Ammon's horn (tissue), 1 donor: ENCODE data around the gene UBE2K.
A peak's percentile ranks its signal among the peaks of the same experiment; 100 is the strongest.
"Not testable (repeated sequence)": the region's sequence is repeated elsewhere in the genome, so short reads cannot be mapped to it uniquely, and the experiment has no call there.

Experiments
- DNase-seq: peaks from one replicate; pipeline ENCODE4 v3.0.0-alpha.2; 2016; ENCODE audit warnings: low spot score

The UBE2K gene

GRCh38 chr4:39689970-39690369 lies 8.0 kb upstream of the UBE2K start:
- DNase-seq, result no peak

- DNase-seq, result peak; percentile 65
Measured at GRCh38 chr4:39698424-39699009, 581 bp downstream of the UBE2K start.

- no peak for DNase-seq
Measured at GRCh38 chr4:39699687-39700409, 1.9 kb downstream of the UBE2K start.

DNA sequence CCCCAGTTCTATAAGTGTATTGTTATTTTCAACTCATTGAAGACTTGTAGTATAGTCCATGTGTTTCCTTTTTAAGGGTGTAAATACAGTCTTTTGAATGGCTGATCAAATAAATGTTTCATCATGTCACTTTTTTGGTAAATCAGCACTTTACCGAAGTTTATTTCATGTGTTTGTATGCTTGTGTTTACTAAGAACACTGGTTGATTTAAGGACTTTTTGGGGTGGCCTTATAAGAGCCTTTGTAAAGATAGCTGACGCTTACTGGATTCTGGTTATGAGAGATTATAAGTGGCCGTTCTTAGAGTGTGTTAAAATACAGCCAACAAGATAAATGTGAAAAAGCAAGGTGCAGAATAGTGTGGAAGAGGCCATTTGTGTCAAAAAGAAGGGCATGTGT lies 2.6 kb downstream of the UBE2K start:
- no peak for DNase-seq

- no peak for DNase-seq
Measured at GRCh38 chr4:39702716-39703115, 4.8 kb downstream of the UBE2K start.

- DNase-seq, result not testable (repeated sequence)
Measured at GRCh38 chr4:39704789-39705188, 6.9 kb downstream of the UBE2K start.

GRCh38 chr4:39706334-39706733 lies 8.4 kb downstream of the UBE2K start:
- DNase-seq, result no peak

DNA sequence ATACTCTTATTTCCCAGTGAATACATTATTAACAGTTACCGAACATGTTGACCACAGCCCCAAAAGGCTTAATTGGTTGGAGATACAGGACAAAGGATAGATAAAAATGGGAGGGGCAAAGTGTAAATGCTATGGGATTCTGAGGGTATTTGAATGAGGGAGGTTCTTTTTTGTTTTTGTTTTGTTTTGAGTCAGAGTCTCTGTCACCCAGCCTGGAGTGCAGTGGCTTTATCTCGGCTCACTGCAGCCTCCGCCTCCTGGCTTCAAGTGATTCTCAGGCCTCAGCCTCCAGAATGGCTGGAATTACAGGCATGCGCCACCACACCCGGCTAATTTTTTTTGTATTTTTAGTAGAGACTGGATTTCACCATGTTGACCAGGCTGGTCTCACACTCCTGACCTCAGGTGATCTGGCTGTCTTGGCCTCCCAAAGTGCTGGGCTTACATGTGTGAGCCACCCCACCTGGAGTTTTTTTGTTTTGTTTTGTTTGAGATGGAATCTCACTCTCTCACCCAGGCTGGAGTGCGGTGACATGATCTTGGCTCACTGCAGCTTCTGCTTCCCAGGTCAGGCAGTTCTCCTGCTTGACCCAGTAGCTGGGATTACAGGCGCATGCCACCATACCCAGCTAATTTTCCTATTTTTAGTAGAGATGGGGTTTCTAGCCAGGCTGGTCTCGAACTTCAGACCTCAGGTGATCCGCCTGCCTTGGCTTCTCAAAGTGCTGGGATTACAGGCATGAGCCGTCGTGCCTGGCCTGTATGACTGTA lies 9.0 kb downstream of the UBE2K start:
- no peak for DNase-seq

- DNase-seq, result no peak
Measured at GRCh38 chr4:39710098-39710896, 12.4 kb downstream of the UBE2K start.

- no peak for DNase-seq
Measured at GRCh38 chr4:39712819-39713607, 15.1 kb downstream of the UBE2K start.

GRCh38 chr4:39713691-39714090 lies 15.8 kb downstream of the UBE2K start:
- no peak for DNase-seq

DNA sequence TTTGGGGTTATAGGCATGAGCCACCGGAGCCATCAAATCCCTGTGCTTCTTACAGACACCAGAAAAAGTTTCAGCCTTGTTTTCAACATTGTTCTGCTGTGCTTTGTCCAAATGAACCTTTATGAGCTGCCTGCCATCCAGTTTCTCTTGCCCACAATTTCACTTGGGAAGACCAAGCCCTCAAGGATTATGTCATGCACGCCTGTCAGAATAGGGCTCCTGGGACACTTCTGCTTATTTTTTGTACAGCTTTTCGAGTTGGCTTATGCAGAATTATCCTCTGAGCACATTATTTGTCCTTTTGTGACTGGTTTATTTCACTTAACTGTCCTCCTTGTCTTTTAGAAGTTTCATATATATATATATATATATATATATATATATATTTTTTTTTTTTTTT lies 16.2 kb downstream of the UBE2K start:
- DNase-seq, result no peak

DNA sequence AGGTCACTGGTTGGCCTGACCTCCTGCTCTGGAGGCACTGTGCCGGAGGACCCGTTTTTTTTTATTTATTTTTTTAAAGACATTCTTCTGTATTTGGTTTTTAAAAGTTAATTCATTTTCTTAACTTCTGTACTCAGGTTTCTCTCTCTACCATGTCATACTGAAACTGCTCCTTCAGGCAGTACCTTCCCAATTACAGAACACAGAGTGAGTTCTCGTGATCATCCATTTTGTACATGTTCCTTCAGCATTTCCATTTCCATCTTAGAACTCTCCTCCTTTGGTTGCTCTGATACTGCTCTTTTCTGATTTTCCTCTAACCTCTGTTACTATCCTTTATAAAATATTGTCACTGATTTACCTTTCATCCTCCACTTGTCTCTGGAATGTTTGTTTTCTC lies 17.9 kb downstream of the UBE2K start:
- DNase-seq, result peak; percentile 17

DNA sequence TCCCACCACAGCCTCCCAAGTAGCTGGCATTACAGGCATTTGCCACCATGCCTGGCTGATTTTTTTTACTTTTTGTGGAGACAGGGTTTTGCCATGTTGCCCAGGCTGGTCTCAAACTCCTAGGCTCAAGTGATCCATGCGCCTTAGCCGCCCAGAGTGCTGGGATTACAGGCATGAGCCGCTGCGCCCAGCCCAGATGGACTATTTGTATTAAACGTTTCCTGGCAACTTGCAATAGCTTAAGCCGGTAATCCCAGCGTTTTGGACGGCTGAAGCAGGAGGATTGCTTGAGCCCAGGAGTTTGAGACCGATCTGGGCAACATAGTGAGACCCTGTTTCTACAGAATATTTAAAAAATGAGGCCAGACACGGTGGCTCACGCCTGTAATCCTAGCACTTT lies 18.4 kb downstream of the UBE2K start:
- DNase-seq, result no peak

DNA sequence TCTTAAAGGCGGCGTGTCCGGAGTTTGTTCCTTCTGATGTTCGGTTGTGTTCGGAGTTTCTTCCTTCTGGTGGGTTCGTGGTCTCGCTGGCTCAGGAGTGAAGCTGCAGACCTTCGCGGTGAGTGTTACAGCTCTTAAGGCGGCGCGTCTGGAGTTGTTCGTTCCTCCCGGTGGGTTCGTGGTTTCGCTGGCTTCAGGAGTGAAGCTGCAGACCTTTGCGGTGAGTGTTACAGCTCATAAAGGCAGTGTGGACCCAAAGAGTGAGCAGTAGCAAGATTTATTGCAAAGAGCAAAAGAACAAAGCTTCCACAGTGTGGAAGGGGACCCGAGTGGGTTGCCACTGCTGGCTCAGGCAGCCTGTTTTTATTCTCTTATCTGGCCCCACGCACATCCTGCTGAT lies 19.8 kb downstream of the UBE2K start:
- not testable (repeated sequence) for DNase-seq

DNA sequence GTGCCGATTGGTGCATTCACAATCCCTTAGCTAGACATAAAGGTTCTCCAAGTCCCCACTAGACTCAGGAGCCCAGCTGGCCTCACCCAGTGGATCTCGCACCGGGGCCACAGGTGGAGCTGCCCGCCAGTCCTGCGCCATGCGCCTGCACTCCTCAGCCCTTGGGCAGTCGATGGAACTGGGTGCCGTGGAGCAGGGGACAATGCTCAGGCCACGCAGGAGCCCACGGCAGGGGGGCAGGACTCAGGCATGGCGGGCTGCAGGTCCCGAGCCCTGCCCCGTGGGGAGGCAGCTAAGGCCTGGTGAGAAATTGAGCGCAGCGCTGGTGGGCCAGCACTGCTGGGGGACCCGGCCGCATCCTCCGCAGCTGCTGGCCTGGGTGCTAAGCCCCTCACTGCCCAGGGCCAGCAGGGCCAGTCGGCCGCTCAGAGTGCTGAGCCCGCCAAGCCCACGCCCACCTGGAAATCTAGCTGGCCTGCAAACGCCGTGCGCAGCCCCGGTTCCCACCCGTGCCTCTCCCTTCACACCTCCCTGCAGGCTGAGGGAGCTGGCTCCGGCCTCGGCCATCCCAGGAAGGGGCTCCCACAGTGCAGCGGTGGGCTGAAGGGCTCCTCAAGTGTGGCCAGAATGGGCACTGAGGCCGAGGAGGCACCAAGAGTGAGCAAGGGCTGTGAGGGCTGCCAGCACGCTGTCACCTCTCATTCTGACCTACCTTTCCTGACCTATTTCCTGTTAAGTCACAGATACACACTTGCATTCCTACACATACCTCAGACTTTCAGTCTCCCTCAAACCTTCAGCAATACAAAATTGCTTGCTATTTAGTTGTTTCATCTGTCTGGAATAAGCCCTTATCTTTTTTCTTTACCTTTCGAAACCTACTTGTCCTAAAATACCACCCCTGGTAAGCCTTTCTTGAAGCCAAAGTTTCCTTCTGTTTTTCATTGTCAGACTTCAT lies 20.7 kb downstream of the UBE2K start:
- DNase-seq, result no peak

DNA sequence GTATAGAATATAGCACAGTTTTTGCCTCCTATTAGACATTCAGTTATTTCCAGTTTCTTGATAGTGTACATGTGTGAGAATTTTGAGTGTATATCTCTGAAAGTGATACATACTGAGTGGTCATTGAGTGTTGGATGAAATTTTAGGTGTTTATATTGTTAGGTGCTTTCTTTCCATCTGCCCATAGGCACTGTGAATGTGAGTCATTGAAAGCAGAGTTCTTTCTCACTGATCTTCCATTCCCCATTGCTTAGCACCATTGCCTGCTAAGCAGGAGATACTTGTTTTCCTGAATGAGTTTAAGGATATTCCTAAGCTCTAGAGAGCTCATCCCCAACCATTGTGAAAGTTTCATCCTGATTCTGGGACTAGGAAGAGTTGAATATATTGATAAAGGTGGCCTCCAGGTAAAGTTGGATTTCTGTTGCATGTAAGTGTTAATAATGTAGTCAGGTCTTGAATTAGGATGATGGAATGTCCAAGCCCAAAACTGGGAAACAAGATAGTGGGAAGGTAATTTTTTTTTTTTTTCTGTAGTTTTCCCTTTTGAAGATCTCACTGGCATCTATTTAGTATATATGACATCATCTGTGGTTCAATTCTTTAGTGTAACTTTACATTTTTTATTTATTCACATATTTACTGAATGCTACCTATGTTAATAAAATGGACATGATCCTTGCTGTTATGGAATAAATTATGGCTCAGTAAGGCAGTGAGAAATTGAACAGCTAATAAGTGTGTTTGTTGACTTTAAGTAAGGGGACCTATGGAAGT lies 22.1 kb downstream of the UBE2K start:
- no peak for DNase-seq

DNA sequence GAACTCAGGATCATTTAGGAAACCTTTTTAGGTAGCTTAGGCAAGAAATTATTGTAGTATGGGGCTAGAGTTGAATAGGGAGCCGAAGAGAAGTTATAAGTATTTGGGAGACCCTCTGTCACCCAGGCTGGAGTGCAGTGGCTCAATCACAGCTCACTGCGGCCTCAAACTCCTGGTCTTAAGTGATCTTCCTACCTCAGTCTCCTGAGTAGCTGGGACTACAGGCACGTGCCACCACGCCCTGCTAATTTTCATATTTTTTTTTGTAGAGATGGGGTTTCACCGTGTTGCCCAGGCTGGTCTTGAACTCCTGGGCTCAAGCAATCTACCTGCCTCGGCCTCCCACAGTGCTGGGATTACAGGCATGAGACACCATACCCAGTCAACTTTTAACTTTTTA lies 23.3 kb downstream of the UBE2K start:
- not testable (repeated sequence) for DNase-seq

GRCh38 chr4:39721788-39722187 lies 23.9 kb downstream of the UBE2K start:
- no peak for DNase-seq

GRCh38 chr4:39729557-39729956 lies 31.6 kb downstream of the UBE2K start:
- DNase-seq, result no peak
